Peyer's patch (tissue), 4 donors: ENCODE results near the gene DBI. TPM values are rescaled to one million over a fixed set of nuclear protein-coding genes. Genes with fewer than 3 reads are reported as not detected.
A peak's percentile ranks its signal among the peaks of the same experiment; 100 is the strongest.

Source experiments
- DNase-seq, 3 donors: peaks; one replicate each; pipeline ENCODE4 v3.0.0-alpha.2; 2017 to 2019
- H3K27ac ChIP-seq, 4 donors: fragments of 200-600 bp; sonication (generic); one replicate each; pipeline ENCODE4 v1.5.1; 2016 to 2019
- H3K27me3 ChIP-seq, 2 donors: fragments of 200-600 bp; sonication (generic); one replicate each; pipeline ENCODE4 v1.5.1; 2019
- H3K36me3 ChIP-seq, 3 donors: fragments of 200-600 bp; sonication (generic); one replicate each; pipeline ENCODE4 v1.5.1; 2016 to 2019
- H3K4me1 ChIP-seq, 4 donors: fragments of 200-600 bp; sonication (generic); one replicate each; pipeline ENCODE4 v1.5.1; 2016 to 2019
- H3K4me3 ChIP-seq, 4 donors: fragments of 200-600 bp; sonication (generic); 1 replicate in 3 of 4; 2 replicates in 1 of 4; pipeline ENCODE4 v1.5.1; 2016 to 2019; ENCODE audit warnings: mild to moderate bottlenecking in 1 of 4
- H3K9me3 ChIP-seq, 4 donors: fragments of 200-600 bp; sonication (generic); one replicate each; pipeline ENCODE4 v1.5.1; 2016 to 2019; ENCODE audit warnings: mild to moderate bottlenecking in 1 of 4
- CTCF ChIP-seq, 6 experiments: fragments of 450-650 bp in 4 of 6; fragments of 200-600 bp in 2 of 6; sonication (generic) in 1 of 6; IDR thresholded peaks; one replicate each; pipeline ENCODE4 v1.5.1; 2017 to 2019; ENCODE audit warnings: antibody characterized with exemption in 6 of 6, mild to moderate bottlenecking in 3 of 6, moderate library complexity in 1 of 6
- POLR2A ChIP-seq, 2 donors: fragments of 450-650 bp; IDR thresholded peaks; one replicate each; pipeline ENCODE4 v1.5.1; 2017; ENCODE audit warnings: antibody characterized with exemption in 2 of 2, mild to moderate bottlenecking in 2 of 2, moderate library complexity in 2 of 2
- total RNA-seq, 4 donors: library from RNA; depleted of rRNA; stranded (reverse); fragments of >200 nt; gene quantifications; one replicate each; pipeline ENCODE4 v1.1.0, GENCODE V29; 2016

The DBI gene
- total RNA-seq, 4 donors from 2014 or later, result 121 to 237 (median 194) TPM

- no peak for DNase-seq
- H3K36me3 ChIP-seq, result no peaks in the 10 kb centered on the region
- no peak overlapping the region for H3K27ac ChIP-seq
- no peak overlapping the region for H3K4me3 ChIP-seq
- TF ChIP-seq POLR2A (IDR thresholded peaks at IDR 0.05) (no peak), CTCF (IDR thresholded peaks at IDR 0.05) (no peak)
- H3K9me3 ChIP-seq, result no peaks in the 10 kb centered on the region
- no peaks in the 10 kb centered on the region for H3K27me3 ChIP-seq
- peaks cover 0 to 27% (median 2%) of the 10 kb centered on the region in 4 donors for H3K4me1 ChIP-seq
Observed at GRCh38 chr2:119384971-119385370, 18.2 kb downstream of the DBI start.

DNA sequence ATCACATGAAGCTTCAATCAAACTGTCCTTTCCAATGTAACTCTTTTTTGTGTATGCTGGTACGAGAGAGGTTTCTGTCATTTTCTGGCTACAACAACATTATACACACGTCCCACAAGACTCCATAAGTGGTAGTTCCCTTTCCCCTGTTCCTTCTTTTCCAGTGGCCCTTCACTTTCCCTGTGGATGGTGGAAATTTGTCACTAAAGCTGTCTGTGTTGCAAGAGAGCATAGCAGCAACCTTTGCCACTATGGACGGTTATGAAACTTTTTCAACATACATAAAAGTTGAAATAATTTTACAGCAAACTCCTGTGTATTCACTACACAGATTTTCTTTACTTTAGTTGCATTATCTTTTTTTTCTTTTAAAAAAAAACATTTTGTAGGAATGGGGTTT, 18.7 kb downstream of the DBI start:
- no peak for DNase-seq
- no peaks in the 10 kb centered on the region for H3K9me3 ChIP-seq
- H3K27ac ChIP-seq, result no peak overlapping the region
- no peaks in the 10 kb centered on the region for H3K27me3 ChIP-seq
- no peaks in the 10 kb centered on the region for H3K36me3 ChIP-seq
- H3K4me3 ChIP-seq, result no peak overlapping the region
- H3K4me1 ChIP-seq, result peaks cover 0 to 31% (median 2%) of the 10 kb centered on the region in 4 donors
- TF ChIP-seq POLR2A (IDR thresholded peaks at IDR 0.05) (no peak), CTCF (IDR thresholded peaks at IDR 0.05) (no peak)

- H3K4me3 ChIP-seq, result no peak overlapping the region
- H3K27me3 ChIP-seq, result no peaks in the 10 kb centered on the region
- H3K4me1 ChIP-seq, result peaks cover 0 to 31% (median 2%) of the 10 kb centered on the region in 4 donors
- peak overlapping the region in 2 of 4 donors; percentile 15 to 45 for H3K27ac ChIP-seq
- DNase-seq, result peak in 1 of 3 donors; percentile 63
- TF ChIP-seq POLR2A (IDR thresholded peaks at IDR 0.05), result no peak
- peak in 3 of 6 experiments; percentile 6 to 19 (median 17) for TF ChIP-seq CTCF (IDR thresholded peaks at IDR 0.05)
- no peaks in the 10 kb centered on the region for H3K9me3 ChIP-seq
- H3K36me3 ChIP-seq, result no peaks in the 10 kb centered on the region
Observed at GRCh38 chr2:119387381-119388129, 20.8 kb downstream of the DBI start.

DNA sequence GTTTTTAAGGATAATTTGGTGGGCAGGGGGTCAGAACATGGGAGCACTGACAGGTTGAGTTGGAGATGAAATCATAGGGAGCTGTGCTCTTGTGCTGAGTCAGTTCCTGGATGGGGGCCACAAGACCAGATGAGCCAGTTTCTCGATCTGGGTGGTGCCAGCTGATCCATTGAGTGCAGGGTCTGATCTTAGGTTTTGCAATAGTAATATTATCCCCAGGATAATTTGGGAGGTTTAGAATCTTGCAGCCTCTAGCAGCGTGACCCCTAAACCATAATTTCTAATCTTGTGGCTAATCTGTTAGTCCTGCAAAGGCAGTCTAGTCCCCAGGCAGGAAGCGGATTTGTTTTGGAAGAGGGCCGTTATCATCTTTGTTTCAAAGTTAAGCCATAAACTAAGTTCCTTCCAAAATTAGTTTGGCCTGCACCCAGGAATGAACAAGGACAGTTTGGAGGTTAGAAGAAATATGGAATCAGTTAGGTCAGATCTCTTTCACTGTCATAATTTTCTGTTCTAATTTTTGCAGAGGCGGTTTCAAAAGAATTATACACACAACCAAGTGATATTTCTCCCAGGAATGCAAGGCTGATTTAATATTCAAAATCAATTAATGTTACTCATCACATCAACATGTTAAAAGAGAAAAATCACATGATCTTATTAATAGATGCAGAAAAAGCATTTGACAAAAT, 23.0 kb downstream of the DBI start:
- no peaks in the 10 kb centered on the region for H3K9me3 ChIP-seq
- no peak overlapping the region for H3K27ac ChIP-seq
- DNase-seq, result peak in 1 of 3 donors; percentile 58
- no peaks in the 10 kb centered on the region for H3K36me3 ChIP-seq
- no peaks in the 10 kb centered on the region for H3K27me3 ChIP-seq
- TF ChIP-seq CTCF (IDR thresholded peaks at IDR 0.05), result no peak
- no peak for TF ChIP-seq POLR2A (IDR thresholded peaks at IDR 0.05)
- no peak overlapping the region for H3K4me3 ChIP-seq
- peaks cover 0 to 23% (median 2%) of the 10 kb centered on the region in 4 donors for H3K4me1 ChIP-seq

DNA sequence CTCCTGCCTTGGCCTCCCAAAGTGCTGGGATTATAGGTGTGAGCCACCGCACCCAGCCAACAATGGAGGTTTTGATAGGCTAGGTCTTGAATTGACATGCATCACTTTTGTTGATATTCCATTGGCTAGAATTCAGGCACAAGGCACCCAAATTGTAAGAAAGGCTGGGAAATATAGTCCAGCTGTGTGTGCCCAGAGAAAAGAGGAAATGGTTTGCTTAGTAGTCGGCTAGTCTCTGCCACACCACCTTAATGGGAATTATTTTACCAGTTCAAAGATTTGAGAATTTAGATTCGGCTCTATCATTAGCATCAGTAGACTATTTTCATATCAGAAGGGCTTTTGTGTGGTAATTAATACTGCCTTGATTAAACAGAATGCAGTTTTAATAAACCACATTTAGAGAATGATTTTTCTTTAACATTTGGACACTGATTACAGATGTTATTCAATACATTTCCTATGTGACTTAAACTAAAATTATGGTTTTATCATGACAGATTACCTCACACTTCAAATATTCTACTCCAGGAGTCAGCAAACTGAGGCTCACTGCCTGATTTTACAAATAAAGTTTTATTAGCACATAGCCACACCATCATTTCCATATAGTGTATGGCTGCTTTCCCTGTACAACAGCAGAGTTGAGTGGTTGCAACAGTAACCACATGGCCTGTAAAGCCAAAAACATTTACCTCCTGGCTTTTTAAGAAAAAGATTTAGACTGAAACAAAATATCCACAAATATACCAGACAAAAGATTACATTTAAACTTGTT, 27.4 kb downstream of the DBI start:
- Histone ChIP-seq H3K36me3 (no peaks in the 10 kb centered on the region), H3K4me1 (peaks cover 0 to 15% (median 0%) of the 10 kb centered on the region in 4 donors), H3K9me3 (no peaks in the 10 kb centered on the region), H3K27ac (no peak overlapping the region), H3K27me3 (no peaks in the 10 kb centered on the region), H3K4me3 (no peak overlapping the region)
- TF ChIP-seq POLR2A (IDR thresholded peaks at IDR 0.05), result no peak
- no peak for TF ChIP-seq CTCF (IDR thresholded peaks at IDR 0.05)
- DNase-seq, result no peak
